Sigmoid colon (tissue), 4 donors: ENCODE results near the gene TRIP12.
"Not testable (repeated sequence)": the region's sequence is repeated elsewhere in the genome, so short reads cannot be mapped to it uniquely, and the experiment has no call there.

Source experiments
- POLR2A ChIP-seq, 2 donors: fragments of 450-650 bp; IDR thresholded peaks; one replicate each; pipeline ENCODE4 v1.6.1; 2016; ENCODE audit warnings: antibody characterized with exemption in 2 of 2, mild to moderate bottlenecking in 2 of 2, moderate library complexity in 2 of 2
- POLR2AphosphoS5 ChIP-seq, 4 donors: sonication (generic); formaldehyde crosslinking; IDR thresholded peaks; one replicate each; pipeline ENCODE4 v1.6.1; 2017; ENCODE audit warnings: antibody characterized with exemption in 4 of 4
- TF ChIP-seq, protein P1 (sequence below), 4 experiments: fragments of 450-650 bp in 3 of 4; fragments of 200-600 bp in 1 of 4; IDR thresholded peaks; one replicate each; pipeline ENCODE4 v1.5.1; 2016 to 2019; ENCODE audit warnings: antibody characterized with exemption in 4 of 4, mild to moderate bottlenecking in 3 of 4, moderate library complexity in 2 of 4

GRCh38 chr2:229723192-229723591, 198.6 kb downstream of the TRIP12 start:
- TF ChIP-seq, protein P1, sequence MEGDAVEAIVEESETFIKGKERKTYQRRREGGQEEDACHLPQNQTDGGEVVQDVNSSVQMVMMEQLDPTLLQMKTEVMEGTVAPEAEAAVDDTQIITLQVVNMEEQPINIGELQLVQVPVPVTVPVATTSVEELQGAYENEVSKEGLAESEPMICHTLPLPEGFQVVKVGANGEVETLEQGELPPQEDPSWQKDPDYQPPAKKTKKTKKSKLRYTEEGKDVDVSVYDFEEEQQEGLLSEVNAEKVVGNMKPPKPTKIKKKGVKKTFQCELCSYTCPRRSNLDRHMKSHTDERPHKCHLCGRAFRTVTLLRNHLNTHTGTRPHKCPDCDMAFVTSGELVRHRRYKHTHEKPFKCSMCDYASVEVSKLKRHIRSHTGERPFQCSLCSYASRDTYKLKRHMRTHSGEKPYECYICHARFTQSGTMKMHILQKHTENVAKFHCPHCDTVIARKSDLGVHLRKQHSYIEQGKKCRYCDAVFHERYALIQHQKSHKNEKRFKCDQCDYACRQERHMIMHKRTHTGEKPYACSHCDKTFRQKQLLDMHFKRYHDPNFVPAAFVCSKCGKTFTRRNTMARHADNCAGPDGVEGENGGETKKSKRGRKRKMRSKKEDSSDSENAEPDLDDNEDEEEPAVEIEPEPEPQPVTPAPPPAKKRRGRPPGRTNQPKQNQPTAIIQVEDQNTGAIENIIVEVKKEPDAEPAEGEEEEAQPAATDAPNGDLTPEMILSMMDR (IDR thresholded peaks at IDR 0.05) = not testable (repeated sequence)
- not testable (repeated sequence) for TF ChIP-seq POLR2A, POLR2AphosphoS5 (IDR thresholded peaks at IDR 0.05)
